Activated T-helper 1 cell treated with anti-CD3 and anti-CD28 coated beads, Interleukin-2, amount 50 U/mL, for 16 hours (primary cell): Measurements from ENCODE around the gene ZYX.
"Not testable (repeated sequence)": the region's sequence is repeated elsewhere in the genome, so short reads cannot be mapped to it uniquely, and the experiment has no call there.

Source experiments
- DNase-seq, 2 donors: peaks; one replicate each; pipeline ENCODE4 v3.0.0-alpha.2; 2020; ENCODE audit warnings: low read depth in 1 of 2, low spot score in 1 of 2

Gene ZYX

DNA sequence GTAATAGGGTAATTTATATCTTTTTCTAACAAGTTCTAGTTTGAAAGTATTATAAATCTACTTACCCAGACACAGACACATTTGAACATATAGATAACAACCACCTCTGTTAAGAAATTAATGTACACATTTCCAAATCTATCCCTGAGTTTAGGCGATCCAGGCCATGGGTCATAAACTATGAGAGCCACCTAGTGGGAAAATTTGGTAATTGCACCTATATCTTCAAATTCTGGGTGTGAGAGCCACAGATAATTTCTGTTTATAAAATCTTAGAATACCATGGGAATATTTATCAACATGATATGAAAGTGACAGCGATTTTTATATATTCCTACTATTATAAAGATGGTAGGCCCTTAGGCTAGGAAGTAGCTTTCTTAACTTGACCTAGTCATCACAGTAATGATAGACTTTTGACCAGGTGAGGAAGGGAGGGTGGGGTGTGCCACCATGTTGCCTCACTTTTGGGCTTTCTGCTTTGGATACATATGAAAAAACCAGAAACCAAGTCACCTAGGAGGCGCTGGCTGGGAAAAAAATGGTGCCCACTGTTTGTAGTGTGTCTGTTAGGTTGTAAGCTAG is 35.5 kb downstream of the ZYX start:
- no peak for DNase-seq

DNA sequence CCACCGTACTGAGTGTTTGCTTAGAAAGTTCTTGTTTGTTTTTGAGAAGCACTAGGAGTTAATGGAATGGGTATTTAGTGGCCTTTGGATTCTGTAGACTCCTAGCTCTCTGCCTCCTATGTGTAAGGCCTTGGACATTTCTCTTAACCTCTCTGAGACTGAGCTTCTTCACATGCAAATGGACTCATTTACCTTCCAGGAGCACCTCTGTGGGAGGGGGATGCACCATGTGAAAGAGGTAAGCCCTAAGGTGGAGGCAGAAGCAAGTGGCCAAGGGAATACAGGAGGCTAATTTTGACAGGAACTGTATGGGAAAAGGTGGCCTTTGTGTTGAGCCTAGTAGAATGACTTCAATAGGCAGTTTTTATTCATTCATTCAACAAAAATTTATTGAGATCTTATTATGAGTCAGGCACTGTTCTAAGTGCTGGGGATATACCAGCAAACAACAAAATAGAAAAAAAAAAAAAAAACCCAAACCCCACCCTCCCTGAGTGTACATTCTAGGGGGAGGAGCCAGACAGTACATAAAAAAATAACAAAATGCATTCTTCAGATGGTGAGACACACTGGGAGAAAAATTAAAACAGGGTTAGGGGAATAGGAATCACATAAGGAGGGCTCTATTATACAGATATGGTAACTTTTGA is 36.7 kb downstream of the ZYX start:
- no peak for DNase-seq

DNA sequence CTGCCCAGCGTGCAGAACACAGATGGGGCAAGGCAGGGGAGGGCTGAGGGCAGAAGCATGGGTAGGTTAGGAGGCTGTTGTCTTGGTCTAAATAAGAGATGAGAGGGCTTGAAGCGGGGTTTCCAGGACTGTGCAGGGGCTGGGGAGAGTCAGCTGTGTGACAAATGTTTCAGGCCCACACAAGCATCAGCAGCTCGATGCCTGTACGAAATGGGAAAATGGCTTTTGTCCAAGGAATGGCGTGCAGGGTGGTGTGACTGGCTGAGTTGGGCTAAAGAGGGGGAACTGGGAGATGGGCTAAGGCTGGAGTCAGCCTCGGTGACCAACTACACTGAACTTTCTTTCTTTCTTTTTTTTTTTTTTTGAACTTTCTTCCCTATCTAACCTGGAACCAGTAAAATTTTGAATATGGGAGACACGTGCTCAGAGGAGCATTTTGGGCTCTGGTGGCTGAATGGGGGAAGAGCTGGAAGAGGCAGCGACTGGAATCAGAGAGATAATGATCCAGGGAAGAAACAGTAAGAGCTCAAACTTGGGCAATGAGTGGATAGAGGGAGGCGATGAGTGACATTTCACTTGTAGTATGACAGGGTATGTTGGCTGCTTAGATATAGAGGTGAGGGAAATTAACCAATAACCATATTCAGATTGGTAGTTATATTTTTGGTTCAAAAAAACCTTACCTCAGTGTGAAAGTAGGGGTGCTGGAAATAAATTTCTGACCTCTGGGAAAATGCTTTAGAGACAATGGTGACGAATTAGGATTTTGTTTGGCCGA is 37.7 kb downstream of the ZYX start:
- DNase-seq = no peak

DNA sequence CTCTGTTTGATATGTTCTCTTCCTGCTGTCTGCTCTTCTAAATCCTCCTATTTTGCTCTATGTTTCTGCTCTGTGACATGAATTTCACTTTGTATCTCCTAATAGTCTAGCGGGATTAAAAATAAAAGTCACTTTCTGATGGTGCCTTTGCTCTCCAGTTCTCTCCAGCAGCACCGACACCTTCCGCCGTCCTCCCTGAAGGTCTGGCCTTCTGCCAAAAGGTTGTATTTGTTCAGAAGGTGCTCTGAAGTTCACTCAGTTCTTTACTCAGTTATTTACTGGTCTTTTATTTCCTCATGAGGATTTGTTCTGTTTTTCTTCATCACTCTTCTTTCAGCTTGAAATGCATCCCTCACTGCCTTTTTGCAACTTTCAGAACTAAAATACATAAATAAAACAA is 38.7 kb downstream of the ZYX start:
- no peak for DNase-seq

DNA sequence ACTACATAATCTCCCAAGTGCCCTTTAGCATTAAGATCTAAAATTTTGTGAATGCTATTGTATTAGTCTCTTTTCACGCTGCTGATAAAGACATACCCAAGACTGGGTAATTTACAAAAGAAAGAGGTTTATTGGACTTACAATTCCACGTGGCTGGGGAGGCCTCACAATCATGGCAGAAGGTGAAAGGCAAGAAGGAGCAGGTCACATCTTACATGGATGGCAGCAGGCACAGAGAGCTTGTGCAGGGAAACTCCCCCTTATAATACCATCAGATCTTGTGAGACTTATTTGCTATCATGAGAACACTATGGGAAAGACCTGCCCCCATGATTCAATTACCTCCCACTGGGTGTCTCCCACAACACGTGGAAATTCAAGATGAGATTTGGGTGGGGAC is 39.5 kb downstream of the ZYX start:
- DNase-seq = not testable (repeated sequence)

DNA sequence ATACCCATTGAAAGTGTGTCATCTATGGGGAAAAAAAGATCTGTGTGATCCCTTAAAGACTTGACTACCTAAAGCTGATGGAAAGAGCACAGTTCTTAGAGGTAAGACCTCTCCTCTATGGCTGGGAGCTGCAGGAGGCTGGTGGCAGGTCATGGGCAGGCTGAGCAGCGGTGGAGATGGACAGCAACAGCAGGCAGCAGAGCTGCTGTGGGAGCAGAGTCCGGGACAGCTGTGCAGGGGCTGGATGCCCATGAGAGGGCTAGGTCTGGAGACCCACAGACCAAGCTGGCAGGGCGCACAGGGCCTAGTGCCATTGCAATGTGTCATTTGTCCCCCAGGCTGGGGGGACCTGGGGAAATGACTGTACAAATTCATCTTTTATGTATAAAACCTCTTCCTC is 40.9 kb downstream of the ZYX start:
- no peak for DNase-seq

DNA sequence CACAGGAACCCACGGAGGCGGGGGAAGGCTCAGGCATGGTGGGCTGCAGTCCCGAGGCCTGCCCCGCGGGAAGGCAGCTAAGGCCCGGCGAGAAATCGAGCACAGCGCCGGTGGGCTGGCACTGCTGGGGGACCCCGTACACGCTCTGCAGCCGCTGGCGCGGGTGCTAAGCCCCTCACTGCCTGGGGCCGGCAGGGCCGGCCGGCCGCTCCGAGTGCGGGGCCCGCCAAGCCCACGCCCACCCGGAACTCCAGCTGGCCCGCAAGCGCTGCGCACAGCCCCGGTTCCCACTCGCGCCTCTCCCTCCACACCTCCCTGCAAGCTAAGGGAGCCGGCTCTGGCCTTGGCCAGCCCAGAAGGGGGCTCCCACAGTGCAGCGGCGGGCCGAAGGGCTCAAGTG is 43.3 kb downstream of the ZYX start:
- DNase-seq = not testable (repeated sequence)

DNA sequence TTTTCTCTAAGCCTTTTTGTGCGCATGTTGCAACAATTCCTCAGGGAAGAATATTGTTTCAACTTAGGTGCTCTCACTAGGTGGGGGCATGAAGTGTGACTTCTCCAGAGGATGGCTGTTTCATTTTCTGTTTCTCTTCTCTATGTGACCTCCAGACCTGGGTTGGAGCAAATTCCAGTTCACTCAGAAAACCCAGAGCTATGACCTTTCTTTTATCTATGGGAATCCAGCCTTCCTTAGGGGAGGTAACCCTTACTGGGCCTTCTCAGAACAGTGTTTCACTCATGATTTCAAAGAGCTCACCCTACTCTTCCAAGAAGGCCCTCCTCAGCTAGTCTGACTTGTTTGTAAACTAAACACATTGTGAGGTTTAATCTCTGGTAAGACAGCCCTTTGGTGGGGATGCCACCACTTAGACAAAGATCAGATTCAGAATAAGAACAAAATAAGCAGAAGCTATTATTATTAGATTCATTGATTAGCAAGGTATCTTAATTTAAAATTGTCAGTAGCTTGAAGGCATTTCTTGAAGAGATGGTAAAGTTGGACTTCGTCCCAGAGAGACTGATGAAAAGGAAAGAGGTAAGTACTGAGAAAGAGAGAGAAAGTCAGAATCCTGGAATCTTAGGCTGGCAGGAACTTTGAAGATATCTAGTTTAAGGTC is 45.5 kb downstream of the ZYX start:
- DNase-seq = no peak

DNA sequence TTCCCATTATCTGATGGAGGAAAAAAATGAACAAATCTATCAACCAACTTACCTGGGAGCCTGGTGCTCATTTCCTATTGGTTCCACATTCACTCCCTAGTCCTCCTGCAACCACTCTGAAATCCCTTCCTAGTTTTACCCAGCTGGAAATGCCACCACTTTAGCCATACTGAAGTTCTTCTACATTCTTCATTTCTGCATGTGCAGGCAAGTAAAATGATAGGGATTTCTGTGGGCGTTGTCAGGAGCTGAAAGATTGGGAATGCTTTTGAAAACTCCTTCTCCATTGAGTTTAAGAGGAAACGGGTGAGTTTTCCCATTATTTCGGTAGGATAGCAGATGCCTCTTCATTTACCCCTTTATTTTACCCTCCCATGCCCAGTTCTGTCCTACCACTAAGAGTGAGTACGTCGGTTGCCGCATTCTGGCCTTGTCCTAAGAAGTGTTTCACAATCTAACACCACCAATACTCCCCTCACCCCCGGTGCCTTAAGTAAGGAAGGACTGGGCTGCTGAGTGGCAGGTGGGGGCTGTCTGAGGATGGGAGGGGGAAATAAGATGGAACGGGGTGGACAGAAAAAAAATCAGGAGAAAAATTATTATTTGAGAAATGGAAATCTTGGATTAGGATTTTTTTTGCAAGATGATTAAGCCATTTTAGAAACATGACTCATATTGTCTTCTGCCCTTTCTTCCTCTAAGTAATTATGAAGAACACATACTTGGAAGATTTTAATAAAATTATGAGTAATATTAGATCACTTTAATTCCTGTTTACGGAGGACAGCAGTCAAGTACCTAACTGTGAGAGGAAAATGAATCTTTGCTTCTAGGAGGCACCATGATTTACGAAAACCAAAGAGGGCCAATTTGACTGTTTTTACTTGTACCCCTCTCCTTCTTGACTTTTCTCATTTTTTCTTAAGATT is 48.9 kb downstream of the ZYX start:
- DNase-seq = no peak

DNA sequence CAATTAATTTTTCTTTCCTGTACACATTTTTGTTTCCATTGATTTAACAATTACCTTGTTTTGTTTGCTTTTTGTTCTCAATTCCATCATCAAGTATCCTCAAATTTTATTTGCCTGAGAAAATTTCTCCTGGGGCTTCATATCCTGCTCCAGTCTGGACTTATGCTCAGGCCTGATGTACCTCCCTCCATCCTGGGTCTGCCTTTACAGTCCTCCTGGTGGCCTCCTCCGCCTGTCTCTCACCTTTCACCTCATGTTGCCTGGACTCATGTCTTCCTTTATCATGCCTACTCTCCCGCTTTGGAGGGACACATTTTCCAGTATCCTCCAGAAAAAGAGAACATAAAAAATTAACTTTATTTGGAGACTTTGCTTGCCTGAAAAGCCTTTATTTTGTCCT is 50.0 kb downstream of the ZYX start:
- DNase-seq = no peak

DNA sequence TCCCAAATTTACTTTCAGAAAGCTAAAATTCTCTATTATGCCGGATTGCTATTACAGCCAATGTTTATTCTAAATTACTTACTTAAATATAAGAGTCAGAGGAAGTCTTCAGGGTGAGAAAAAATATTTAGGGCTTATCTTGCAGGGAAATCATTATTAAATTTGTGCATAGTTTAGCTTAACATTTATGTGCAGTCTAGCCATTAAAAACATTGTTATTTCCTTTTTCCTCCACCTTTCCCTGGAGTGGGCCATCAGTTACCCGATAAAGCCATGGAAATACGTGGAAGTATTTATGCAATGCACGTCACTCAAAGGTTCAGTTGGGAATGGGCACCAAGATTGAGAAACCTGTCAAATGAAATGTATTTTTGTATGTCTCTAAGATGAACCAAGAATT is 52.6 kb downstream of the ZYX start:
- DNase-seq = no peak

DNA sequence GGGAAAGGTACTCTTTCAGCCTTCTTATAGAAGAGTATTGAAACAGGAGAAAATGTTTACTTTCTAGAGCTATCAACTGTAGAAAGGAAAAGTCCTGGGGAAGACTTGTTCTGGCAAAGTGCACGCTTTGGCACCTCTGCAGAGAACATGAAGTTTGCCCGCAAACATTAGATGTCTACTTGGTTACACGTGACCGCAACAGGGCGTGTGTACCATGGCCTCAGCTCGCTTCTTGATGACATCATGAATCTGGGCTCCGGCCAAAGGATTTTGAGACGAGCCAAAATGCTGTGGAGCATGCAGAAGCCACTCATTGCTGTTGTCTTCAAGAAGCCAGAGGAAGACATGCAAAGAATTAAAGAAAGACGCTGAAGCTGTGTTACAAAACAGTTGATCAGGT is 53.5 kb downstream of the ZYX start:
- no peak for DNase-seq

DNA sequence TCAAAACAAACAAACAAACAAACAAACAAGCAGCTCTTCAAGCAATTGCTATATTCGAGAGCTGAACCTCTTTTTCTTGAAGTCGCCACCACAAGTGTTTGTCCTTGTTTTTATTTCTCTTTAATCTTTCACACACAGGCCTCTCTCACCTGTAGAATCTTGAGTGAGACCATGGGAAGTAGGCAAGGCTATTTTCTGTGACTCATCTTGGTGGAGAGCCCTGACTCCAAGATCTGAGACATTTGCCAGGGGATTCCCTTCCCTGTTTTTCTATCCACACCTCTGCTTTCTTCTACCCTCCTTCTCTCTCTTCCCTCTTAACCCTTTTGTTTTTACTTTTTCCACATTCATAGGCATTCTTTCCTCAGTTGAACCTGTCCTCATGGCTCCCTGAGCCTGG is 54.1 kb downstream of the ZYX start:
- no peak for DNase-seq

DNA sequence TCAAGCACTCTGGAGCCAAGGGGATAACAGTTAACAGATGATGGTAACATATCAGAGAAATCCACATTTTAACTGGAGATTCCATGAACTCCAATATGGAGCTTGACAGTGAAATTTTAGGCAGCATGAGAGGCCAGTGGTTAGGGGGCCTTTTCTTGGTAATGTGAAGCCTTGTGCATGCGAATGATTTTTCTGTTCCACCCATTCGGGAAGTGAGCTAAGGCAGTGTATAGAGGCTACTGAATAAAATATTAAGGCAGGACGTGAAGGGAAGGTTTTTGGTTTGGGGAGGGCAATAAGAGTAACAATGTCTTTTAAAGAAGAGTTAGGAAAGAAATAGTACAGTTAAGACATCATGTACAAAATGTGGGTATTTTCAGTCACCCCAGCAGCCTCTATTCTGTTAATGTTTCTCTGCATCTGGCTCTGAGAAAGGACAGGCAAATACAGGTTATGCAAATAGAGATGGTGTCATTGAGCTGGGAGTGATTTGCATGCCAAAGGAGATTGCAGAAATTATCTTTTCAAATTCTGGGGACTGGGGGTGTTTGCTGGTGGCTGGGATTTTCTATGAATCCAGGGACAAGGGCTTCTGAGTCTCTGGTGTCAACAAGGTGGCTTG is 55.3 kb downstream of the ZYX start:
- no peak for DNase-seq

DNA sequence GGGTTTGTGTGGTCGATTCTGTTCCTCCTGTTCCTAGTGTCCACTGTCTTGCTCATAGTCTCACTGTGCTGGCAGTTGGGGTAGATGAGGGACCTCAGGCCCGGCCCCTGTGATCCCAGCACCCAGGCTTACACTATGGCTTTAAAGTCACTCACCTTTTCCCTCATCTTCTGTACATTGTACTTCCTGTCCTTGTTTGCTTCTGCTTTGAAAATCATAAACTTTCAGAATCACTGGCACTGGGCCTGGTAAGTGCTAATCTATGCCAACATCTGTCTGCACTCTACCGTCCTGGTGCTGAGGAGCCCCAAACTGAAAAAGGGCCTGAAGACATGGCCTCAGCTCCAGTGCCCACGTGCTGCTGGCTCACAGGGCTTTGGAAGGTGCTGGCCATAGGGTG is 56.4 kb downstream of the ZYX start:
- no peak for DNase-seq

DNA sequence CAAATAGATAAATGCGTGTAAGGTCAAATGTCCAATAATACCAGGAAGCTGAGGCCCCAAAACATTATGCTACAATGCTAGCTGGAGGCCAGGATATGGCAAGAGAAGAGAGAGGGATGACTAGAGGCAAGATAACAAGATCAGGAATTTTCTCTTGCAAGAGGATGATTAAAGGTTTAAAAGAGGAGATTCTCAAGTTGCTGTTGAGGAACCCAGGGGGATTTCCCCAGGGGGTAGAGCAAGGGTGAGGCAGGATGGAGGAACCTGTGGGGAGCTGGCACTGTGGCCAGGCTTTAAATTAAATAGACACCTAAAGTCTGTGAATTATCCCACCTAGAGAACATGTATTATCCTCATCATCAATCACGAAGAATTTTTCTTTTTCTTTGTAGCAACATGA is 58.7 kb downstream of the ZYX start:
- DNase-seq = no peak
